ENCODE results near the gene CRIP1. TPM values are rescaled to one million over a fixed set of nuclear protein-coding genes. Genes with fewer than 3 reads are reported as not detected.

The CRIP1 gene
- total RNA-seq, 4 donors from 2014 or later = 11.2 to 57.9 (median 34.2) TPM

- H3K36me3 ChIP-seq = peaks cover 0 to 16% of the 10 kb centered on the region in 2 donors
- H3K27me3 ChIP-seq = peaks cover 45% of the 10 kb centered on the region
- ATAC-seq = no peak
- TF ChIP-seq POLR2A (IDR thresholded peaks at IDR 0.05) (no peak), CTCF (IDR thresholded peaks at IDR 0.05) (no peak), POLR2AphosphoS5 (IDR thresholded peaks at IDR 0.05) (no peak), EP300 (IDR thresholded peaks at IDR 0.05) (no peak)
- H3K4me3 ChIP-seq = no peak overlapping the region
- 41 to 60% methylated on average over 4 to 5 of the region's 13 CpGs for WGBS, 2 donors (ENCODE audit: low coverage in 1 of 2)
- H3K4me1 ChIP-seq = peaks cover 0 to 17% (median 0%) of the 10 kb centered on the region in 3 donors
- no peaks in the 10 kb centered on the region for H3K9me3 ChIP-seq
- no peak overlapping the region for H3K27ac ChIP-seq
These were observed 47.9 kb downstream of the CRIP1 start for GRCh38 chr14:105534586-105534985.

GRCh38 chr14:105536051-105536450 is 49.4 kb downstream of the CRIP1 start:
- no peak overlapping the region for H3K4me3 ChIP-seq
- no peak overlapping the region for H3K27ac ChIP-seq
- H3K27me3 ChIP-seq = peaks cover 52% of the 10 kb centered on the region
- ATAC-seq = no peak
- H3K9me3 ChIP-seq = no peaks in the 10 kb centered on the region
- H3K4me1 ChIP-seq = peaks cover 0 to 6% (median 0%) of the 10 kb centered on the region in 3 donors
- H3K36me3 ChIP-seq = peaks cover 0 to 1% of the 10 kb centered on the region in 2 donors
- 85 to 100% methylated on average over 1 to 3 of the region's 7 CpGs for WGBS, 2 donors (ENCODE audit: low coverage in 1 of 2)
- TF ChIP-seq POLR2A (IDR thresholded peaks at IDR 0.05) = no peak
- no peak for TF ChIP-seq EP300 (IDR thresholded peaks at IDR 0.05)
- no peak for TF ChIP-seq CTCF (IDR thresholded peaks at IDR 0.05)
- no peak for TF ChIP-seq POLR2AphosphoS5 (IDR thresholded peaks at IDR 0.05)

GRCh38 chr14:105536691-105537579 is 50.2 kb downstream of the CRIP1 start:
- H3K4me3 ChIP-seq = no peak overlapping the region
- peaks cover 0 to 6% (median 0%) of the 10 kb centered on the region in 3 donors for H3K4me1 ChIP-seq
- no peaks in the 10 kb centered on the region for H3K9me3 ChIP-seq
- peaks cover 60% of the 10 kb centered on the region for H3K27me3 ChIP-seq
- no peaks in the 10 kb centered on the region for H3K36me3 ChIP-seq
- no peak for TF ChIP-seq CTCF (IDR thresholded peaks at IDR 0.05)
- TF ChIP-seq EP300 (IDR thresholded peaks at IDR 0.05) = no peak
- no peak for TF ChIP-seq POLR2A (IDR thresholded peaks at IDR 0.05)
- no peak for TF ChIP-seq POLR2AphosphoS5 (IDR thresholded peaks at IDR 0.05)
- ATAC-seq = no peak
- WGBS, 2 donors (ENCODE audit: low coverage in 1 of 2) = 62 to 70% methylated on average over 6 to 7 of the region's 34 CpGs
- H3K27ac ChIP-seq = no peak overlapping the region

- WGBS, 2 donors (ENCODE audit: low coverage in 1 of 2) = 37 to 100% methylated on average over 1 to 8 of the region's 30 CpGs
- peaks cover 0 to 6% (median 0%) of the 10 kb centered on the region in 3 donors for H3K4me1 ChIP-seq
- peak in 3 of 4 experiments; percentile 72 to 98 (median 81) for TF ChIP-seq CTCF (IDR thresholded peaks at IDR 0.05)
- no peak for TF ChIP-seq POLR2A (IDR thresholded peaks at IDR 0.05)
- no peak for TF ChIP-seq EP300 (IDR thresholded peaks at IDR 0.05)
- no peak for TF ChIP-seq POLR2AphosphoS5 (IDR thresholded peaks at IDR 0.05)
- peak; percentile 61 for ATAC-seq
- H3K27ac ChIP-seq = no peak overlapping the region
- H3K9me3 ChIP-seq = peaks cover 0 to 7% (median 0%) of the 10 kb centered on the region in 3 donors
- peaks cover 60% of the 10 kb centered on the region for H3K27me3 ChIP-seq
- H3K36me3 ChIP-seq = no peaks in the 10 kb centered on the region
- H3K4me3 ChIP-seq = no peak overlapping the region
These were observed 51.1 kb downstream of the CRIP1 start for GRCh38 chr14:105537580-105538474.

Other genes starting within 250 kb of the CRIP1 start
- 10 to 100 TPM; 50.9 to 80.7 (median 66.1) TPM for gene BTBD6, start 238.4 kb upstream of the CRIP1 start, total RNA-seq
- 10 to 100 TPM; 25.2 to 35.6 (median 30.9) TPM for gene BRF1, start 185.9 kb upstream of the CRIP1 start, total RNA-seq
- gene PACS2, start 172.1 kb upstream of the CRIP1 start, total RNA-seq = 10 to 100 TPM; 61.5 to 91.1 (median 74.7) TPM
- gene TEX22, start 88.3 kb upstream of the CRIP1 start, total RNA-seq = under 1 TPM in 1 of 4 donors, not detected in 3; 0.42 TPM
- 10 to 100 TPM; 48.0 to 83.5 (median 58.7) TPM for gene MTA1, start 67.1 kb upstream of the CRIP1 start, total RNA-seq
- gene CRIP2, start 12.1 kb upstream of the CRIP1 start, total RNA-seq = 100 to 1,000 TPM; 165 to 518 (median 343) TPM
- gene TEDC1, start 4.4 kb downstream of the CRIP1 start, total RNA-seq = 1 to 10 TPM; 4.6 to 7.9 (median 5.4) TPM
- gene TMEM121, start 39.7 kb downstream of the CRIP1 start, total RNA-seq = 1 to 10 TPM; 3.9 to 6.7 (median 5.2) TPM